Lung (tissue), 12 donors: Measurements from ENCODE around the gene KLK12. TPM values are rescaled to one million over a fixed set of nuclear protein-coding genes. Genes with fewer than 3 reads are reported as not detected.

ENCODE experiments used
- ATAC-seq: fragments of 200-7000 bp; cut with Tn5 transposase; one replicate; pipeline ENCODE4 v1.9.1; 2020; ENCODE audit warnings: moderate number of reproducible peaks; ENCODE audit not compliant: insufficient read depth, low FRiP score
- DNase-seq, 3 donors: peaks; one replicate each; pipeline ENCODE4 v3.0.0-alpha.2; 2013 to 2017
- H3K27ac ChIP-seq, 2 donors: one replicate each; pipeline ENCODE4 v1.5.1; 2013; ENCODE audit warnings: mild to moderate bottlenecking in 2 of 2, moderate library complexity in 2 of 2, control low read depth in 1 of 2, inconsistent platforms in 1 of 2, low read depth in 1 of 2, low read length in 1 of 2
- H3K27me3 ChIP-seq, 3 donors: one replicate each; pipeline ENCODE4 v1.5.1; 2013; ENCODE audit warnings: low read length in 2 of 3; ENCODE audit not compliant: control insufficient read depth in 3 of 3, insufficient read depth in 3 of 3
- H3K36me3 ChIP-seq, 4 donors: one replicate each; pipeline ENCODE4 v1.5.1; 2013; ENCODE audit warnings: low read length in 4 of 4, mild to moderate bottlenecking in 1 of 4, moderate library complexity in 1 of 4; ENCODE audit not compliant: control insufficient read depth in 4 of 4, insufficient read depth in 4 of 4
- H3K4me1 ChIP-seq, 5 donors: one replicate each; pipeline ENCODE4 v1.5.1; 2013; ENCODE audit warnings: low read length in 5 of 5, mild to moderate bottlenecking in 2 of 5, moderate library complexity in 1 of 5; ENCODE audit not compliant: control insufficient read depth in 5 of 5, insufficient read depth in 5 of 5
- H3K4me3 ChIP-seq: one replicate; pipeline ENCODE4 v1.5.1; 2013; ENCODE audit warnings: mild to moderate bottlenecking, control low read depth, moderate library complexity
- H3K9ac ChIP-seq, 2 donors: one replicate each; pipeline ENCODE4 v1.5.1; 2013; ENCODE audit warnings: low read length in 2 of 2, control low read depth in 1 of 2; ENCODE audit not compliant: insufficient read depth in 1 of 2
- H3K9me3 ChIP-seq, 4 donors: one replicate each; pipeline ENCODE4 v1.5.1; 2013; ENCODE audit warnings: low read length in 3 of 4, mild to moderate bottlenecking in 1 of 4, moderate library complexity in 1 of 4; ENCODE audit not compliant: control insufficient read depth in 4 of 4, insufficient read depth in 3 of 4
- CTCF ChIP-seq: IDR thresholded peaks from 2 replicates; pipeline ENCODE4 v1.5.1; 2012; ENCODE audit warnings: mild to moderate bottlenecking; ENCODE audit errors: control extremely low read depth, extremely low read depth
- WGBS, 2 donors: extraction: QIAGEN DNeasy Blood & Tissue Kit; methylation state at CpG; one replicate each; pipeline ENCODE4 v1.1.7; 2013; 5-methylcytosine and 5-hydroxymethylcytosine counted together
- polyA plus RNA-seq, 2 donors: library from polyadenylated mRNA; stranded (reverse); fragments of 200-250 nt; gene quantifications; one replicate each; pipeline ENCODE4 v1.2.1, GENCODE V29; 2013
- total RNA-seq, 2 donors: library from RNA; depleted of rRNA in 1 of 2; stranded (reverse); fragments of >200 nt in 1 of 2; gene quantifications; one replicate each; pipeline ENCODE4 v1.2.1, GENCODE V29; 2014 to 2021
- donor health status: control.
- donor health status: control.
- donor health status: Bipolar disorder and iron deficiency.
- donor health status: healthy.
- donor health status: DM: yes; HTN: yes; CAD: no.

Gene KLK12
- total and polyA plus RNA-seq, 4 donors, result 1.9 to 14.4 (median 8.4) TPM

GRCh38 chr19:51078731-51079130 is 43.9 kb upstream of the KLK12 start:
- no peak for TF ChIP-seq CTCF
- 88 to 95% methylated on average over 6 of the region's 6 CpGs for WGBS, 2 donors

DNA sequence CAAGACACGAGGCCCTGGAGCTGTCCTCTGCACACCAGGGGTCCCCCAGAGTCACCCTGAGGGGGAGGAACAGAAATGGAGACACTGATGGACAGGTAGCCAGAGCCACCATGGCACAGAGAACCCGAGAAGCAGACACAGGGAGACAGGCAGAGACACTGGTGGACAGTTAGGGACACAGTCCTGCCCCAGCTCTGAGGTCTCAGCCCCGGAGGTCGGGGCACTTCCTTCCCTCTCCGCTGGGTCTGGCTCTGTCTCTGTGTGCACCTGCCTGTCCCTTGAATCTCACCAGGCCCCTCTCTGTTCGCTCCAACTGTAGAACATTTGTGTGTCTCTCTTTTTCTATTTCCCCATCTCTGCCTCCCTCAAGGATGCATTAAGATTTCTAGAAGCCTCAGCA is 43.3 kb upstream of the KLK12 start:
- ATAC-seq (no peak), DNase-seq (no peak)
- Histone ChIP-seq H3K27me3 (peaks cover 0 to 3% (median 0%) of the 10 kb centered on the region in 3 donors), H3K9ac (no peak overlapping the region), H3K4me1 (no peaks in the 10 kb centered on the region), H3K9me3 (peaks cover 0 to 3% (median 2%) of the 10 kb centered on the region in 4 donors), H3K36me3 (no peaks in the 10 kb centered on the region), H3K4me3 (no peak overlapping the region), H3K27ac (no peak overlapping the region)
- no peak for TF ChIP-seq CTCF
- WGBS, 2 donors, result 67% methylated on average over 6 of the region's 6 CpGs

More at GRCh38 chr19:51078731-51079130, 43.9 kb upstream of the KLK12 start:
- no peaks in the 10 kb centered on the region for H3K36me3 ChIP-seq
- H3K9ac ChIP-seq, result no peak overlapping the region
- DNase-seq (no peak), ATAC-seq (no peak)
- no peak overlapping the region for H3K27ac ChIP-seq
- H3K4me3 ChIP-seq, result no peak overlapping the region
- peaks cover 0 to 2% (median under 1%) of the 10 kb centered on the region in 4 donors for H3K9me3 ChIP-seq
- H3K27me3 ChIP-seq, result peaks cover 0 to 3% (median 0%) of the 10 kb centered on the region in 3 donors
- H3K4me1 ChIP-seq, result no peaks in the 10 kb centered on the region

- WGBS, 2 donors, result 80 to 88% methylated on average over 14 of the region's 14 CpGs
- Histone ChIP-seq H3K27ac (no peak overlapping the region), H3K36me3 (no peaks in the 10 kb centered on the region), H3K9ac (no peak overlapping the region), H3K4me1 (no peaks in the 10 kb centered on the region), H3K27me3 (peaks cover 0 to 3% (median 0%) of the 10 kb centered on the region in 3 donors), H3K9me3 (peaks cover 0 to 5% (median 2%) of the 10 kb centered on the region in 4 donors), H3K4me3 (no peak overlapping the region)
- TF ChIP-seq CTCF, result no peak
- ATAC-seq, result no peak
- DNase-seq, result no peak
These were observed 41.9 kb upstream of the KLK12 start for GRCh38 chr19:51076631-51077213.

GRCh38 chr19:51075998-51076397 is 41.2 kb upstream of the KLK12 start:
- Histone ChIP-seq H3K27ac (no peak overlapping the region), H3K27me3 (peaks cover 0 to 3% (median 0%) of the 10 kb centered on the region in 3 donors), H3K36me3 (no peaks in the 10 kb centered on the region), H3K9ac (no peak overlapping the region), H3K9me3 (peaks cover 0 to 5% (median 1%) of the 10 kb centered on the region in 4 donors), H3K4me1 (no peaks in the 10 kb centered on the region), H3K4me3 (no peak overlapping the region)
- DNase-seq (no peak), ATAC-seq (no peak)
- no peak for TF ChIP-seq CTCF
- 88 to 93% methylated on average over 5 of the region's 5 CpGs for WGBS, 2 donors
